GM21381 (cell line): ENCODE results near the gene PXYLP1.
A peak's percentile ranks its signal among the peaks of the same experiment; 100 is the strongest.
"Not testable (repeated sequence)": the region's sequence is repeated elsewhere in the genome, so short reads cannot be mapped to it uniquely, and the experiment has no call there.

Experiments
- ATAC-seq: cut with Tn5 transposase; IDR thresholded peaks from one replicate; pipeline ENCODE4 v1.9.1; 2021; ENCODE audit warnings: mild to moderate bottlenecking, moderate library complexity; ENCODE audit not compliant: unreplicated experiment

The PXYLP1 gene

DNA sequence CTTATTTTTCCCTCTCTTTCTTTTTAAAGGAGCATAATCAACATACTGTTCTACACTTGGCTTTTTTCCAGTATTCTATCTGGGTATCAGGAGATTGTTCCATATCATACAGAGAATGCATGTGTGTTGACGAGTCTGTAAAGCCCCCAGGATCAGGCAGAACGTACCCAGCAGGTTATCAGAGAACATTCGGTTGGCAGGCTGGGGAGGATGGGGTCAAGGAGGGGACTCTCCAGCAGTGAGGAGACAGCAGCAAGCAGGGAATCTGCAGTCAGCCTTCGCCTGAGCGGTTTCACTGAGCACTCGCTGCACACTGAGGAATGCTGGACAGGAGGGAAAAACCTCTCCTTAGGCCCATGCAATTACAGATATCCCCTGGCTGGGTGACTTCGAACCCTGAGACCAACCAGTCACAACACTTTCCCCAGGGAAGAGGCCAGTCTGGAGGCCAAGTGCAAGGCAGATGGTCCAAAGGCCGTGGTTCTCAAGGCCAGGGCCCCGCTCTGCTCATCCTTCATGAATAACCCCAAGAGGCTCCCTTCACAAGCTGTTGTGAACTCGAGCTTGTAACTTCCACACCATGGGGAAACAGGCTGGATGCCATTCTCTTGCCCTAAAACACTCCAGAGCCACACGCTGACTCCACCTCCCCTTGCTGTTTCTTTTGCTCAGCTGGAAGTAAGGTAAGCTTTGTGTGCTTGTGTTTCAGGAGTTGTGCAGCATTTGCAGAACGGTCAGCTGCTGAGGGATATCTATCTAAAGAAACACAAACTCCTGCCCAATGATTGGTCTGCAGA lies 60.1 kb downstream of the PXYLP1 start:
- no peak for ATAC-seq

DNA sequence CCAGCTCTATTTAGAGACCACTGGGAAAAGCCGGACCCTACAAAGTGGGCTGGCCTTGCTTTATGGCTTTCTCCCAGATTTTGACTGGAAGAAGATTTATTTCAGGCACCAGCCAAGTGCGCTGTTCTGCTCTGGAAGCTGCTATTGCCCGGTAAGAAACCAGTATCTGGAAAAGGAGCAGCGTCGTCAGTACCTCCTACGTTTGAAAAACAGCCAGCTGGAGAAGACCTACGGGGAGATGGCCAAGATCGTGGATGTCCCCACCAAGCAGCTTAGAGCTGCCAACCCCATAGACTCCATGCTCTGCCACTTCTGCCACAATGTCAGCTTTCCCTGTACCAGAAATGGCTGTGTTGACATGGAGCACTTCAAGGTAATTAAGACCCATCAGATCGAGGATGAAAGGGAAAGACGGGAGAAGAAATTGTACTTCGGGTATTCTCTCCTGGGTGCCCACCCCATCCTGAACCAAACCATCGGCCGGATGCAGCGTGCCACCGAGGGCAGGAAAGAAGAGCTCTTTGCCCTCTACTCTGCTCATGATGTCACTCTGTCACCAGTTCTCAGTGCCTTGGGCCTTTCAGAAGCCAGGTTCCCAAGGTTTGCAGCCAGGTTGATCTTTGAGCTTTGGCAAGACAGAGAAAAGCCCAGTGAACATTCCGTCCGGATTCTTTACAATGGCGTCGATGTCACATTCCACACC lies 60.9 kb downstream of the PXYLP1 start:
- no peak for ATAC-seq

DNA sequence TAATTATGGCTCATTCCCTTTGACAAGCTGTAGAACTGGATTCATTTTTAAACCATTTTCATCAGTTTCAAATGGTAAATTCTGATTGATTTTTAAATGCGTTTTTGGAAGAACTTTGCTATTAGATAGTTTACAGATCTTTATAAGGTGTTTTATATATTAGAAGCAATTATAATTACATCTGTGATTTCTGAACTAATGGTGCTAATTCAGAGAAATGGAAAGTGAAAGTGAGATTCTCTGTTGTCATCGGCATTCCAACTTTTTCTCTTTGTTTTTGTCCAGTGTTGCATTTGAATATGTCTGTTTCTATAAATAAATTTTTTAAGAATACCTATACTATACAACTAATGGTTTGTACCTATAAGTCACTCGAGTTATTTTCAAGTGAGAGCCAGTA lies 62.7 kb downstream of the PXYLP1 start:
- ATAC-seq, result no peak

DNA sequence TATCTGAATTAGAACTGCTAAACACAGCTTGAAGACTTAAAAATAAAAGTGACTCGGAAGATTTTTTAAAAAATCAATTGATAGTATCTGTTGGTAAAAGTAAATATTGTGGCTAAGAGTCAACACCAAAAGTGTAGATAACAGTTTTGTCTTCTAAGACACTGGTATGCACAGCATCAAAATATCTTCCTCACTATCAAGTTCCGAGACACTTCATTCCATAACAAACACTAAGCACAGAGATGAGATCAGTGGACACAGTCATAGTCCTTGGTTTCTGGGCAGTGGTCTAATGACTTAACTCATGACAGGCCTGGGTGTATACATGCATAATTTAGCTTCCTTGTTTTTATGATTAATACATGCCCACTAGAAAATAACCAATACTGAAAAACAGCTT lies 63.2 kb downstream of the PXYLP1 start:
- ATAC-seq, result no peak

DNA sequence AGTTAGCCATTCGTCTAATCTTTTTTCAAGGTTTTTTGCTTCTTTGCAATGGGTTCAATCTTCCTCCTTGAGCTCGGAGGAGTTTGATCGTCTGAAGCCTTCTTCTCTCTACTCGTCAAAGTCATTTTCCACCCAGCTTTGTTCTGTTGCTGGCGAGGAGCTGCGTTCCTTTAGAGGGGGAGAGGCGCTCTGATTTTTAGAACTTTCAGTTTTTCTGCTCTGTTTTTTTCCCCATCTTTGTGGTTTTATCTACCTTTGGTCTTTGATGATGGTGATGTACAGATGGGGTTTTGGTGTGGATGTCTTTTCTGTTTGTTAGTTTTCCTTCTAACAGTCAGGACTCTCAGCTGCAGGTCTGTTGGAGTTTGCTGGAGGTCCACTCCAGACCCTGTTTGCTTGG lies 68.8 kb downstream of the PXYLP1 start:
- ATAC-seq, result not testable (repeated sequence)

DNA sequence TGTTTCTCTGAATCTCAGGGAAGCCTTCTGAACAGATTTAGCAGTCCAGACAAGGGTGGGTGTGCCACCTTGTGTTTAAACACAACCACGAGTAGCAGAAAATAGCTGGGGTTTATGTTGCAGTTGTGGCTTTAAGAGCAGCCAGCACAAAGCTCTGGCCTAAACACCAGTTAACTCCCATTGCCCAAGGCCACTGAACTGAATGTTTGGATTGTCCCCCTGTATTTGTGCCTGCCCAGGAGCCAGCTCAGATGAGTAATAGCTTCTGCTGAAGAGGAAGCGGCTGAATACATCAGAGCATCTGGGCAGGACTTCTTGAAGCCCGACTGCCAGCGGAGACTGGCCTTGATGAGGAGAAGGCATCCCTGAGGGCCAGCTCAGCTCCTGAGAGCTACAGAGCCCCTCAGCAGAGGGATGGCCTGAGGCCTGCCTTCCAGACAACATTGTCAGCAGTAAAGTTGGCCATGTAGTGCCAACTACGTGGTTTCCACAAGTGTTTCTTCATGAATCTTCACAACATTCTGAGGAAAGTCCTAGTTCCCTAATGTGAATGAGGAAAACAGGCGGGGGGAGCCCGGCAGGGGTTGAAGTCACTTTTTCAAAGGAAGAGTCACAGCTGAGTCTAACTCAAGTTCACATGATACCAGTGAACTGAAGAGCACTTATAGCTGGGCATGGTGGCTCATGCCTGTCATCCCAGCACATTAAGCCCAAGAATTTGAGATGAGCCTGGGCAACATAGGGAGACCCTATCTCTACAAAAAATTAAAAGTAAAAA lies 70.9 kb downstream of the PXYLP1 start:
- no peak for ATAC-seq

DNA sequence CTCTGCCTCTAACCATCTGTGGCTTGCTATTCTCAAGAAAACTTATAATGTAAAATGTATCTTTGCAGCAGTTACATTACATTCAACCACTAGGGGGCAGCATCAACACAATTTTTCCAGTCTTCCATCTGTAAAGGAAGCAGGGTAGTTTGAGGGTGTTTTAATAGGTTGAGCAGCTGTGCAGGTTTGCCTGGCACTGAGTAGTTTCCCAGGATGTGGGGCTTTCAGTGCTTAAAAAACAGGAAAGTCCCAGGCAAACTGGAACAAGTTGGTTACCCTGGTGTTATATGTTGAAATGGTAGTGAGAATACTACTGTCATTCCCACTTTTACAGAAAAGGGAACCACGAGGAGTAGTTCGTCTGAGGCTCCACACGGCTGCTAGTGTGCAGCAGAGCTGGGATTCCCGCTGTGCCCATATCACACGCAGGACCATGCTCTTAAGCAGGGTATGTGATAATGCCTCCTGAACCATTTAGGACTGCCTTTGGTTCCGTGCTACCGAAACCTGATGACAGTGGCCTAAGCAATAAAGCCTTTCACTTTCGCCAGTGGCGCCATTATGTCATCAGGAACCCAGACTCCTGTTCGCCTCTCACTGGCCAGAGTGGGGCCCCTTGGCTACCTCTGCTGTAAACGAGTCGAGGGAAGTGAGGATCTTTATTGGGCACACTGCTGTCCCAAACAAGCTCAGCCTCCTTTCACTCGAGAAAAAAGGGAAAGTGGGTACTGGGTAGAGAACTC lies 72.0 kb downstream of the PXYLP1 start:
- peak; percentile 80 for ATAC-seq

DNA sequence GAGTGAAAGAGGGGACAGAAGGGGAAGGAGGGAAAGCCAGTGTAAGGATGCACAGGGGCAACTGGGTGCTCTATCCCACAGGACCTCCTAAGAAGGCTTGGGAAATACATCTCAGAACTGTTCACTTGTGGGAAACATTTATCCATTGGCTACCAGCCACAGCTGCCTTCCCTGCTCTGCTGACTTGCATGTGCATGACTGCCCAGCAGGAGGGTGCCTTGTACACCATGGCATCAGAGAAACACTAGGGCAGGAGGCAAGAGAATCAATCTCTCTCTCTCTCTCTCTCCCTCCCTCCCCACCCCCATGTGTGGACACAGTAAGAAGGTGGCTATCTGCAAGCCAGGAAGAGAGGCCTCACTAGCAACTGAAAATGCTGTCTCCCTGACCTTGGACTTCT lies 73.8 kb downstream of the PXYLP1 start:
- no peak for ATAC-seq

DNA sequence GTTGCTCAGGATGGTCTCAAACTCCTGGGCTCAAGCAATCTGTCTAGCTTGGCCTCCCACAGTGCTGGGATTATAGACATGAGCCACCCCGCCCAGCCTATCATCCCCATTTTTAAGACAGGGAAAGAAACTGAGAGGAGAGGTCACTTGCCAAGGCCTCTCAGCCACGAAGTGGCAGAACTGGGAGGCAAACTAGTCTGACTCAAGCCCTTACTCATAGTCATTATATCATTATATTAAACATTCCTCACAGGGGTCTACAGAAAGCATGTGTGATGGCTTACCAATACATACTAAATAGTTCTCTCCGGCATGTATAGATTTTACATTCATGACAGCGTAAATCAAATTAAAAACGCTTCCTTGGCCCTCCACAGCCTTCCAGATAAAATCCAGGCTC lies 74.7 kb downstream of the PXYLP1 start:
- ATAC-seq, result no peak

DNA sequence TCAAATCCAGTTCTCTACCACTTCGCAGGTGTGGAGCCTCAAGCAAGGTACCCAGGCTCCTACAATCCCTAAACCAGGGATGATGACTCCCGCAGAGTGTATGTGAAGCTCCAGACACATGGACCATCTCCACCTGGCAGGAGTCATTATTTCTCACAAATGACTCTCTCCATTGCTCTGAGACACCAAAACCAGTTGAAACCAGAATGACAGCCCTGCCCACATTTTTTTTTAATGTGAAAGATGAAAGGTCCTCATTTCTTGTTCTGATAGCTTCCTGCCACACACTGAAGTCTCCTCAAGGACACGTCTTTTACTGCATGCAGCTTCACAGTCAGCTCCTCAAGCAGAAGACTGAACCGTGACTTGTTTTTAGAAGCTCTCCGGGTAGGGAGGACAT lies 75.3 kb downstream of the PXYLP1 start:
- ATAC-seq, result no peak

DNA sequence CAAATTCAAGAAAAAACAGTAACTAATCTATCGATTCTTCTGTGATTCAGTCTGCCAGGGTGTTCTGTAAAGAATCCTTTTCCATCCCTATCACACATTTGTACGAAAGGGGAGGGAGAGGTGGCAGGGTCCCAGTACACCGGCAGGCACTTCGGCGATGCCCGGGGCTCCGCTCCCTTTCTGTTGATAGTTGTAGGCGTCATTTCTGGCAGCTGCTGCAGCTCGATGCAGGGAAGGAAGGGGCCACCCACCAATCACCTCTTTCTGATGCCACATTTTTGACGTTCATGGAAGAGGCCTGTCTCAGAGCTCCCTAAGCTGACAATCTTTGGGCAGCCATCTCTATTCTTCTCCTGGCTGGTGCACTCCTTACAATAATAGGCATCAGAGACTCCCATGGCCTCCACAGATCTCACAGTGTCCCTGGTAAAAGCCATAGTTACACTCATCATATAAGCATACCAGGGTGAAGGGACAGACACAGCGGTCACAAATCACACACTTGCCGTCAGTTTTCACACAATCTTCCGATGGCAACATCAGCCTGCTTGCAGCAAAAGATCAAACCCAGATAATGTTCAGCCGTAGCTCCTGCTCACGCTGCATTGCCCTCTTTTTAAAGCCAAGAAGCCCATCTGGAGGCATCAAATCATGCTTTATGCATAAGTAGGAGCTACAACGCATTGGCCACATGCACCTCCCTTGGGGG lies 75.9 kb downstream of the PXYLP1 start:
- ATAC-seq, result no peak

DNA sequence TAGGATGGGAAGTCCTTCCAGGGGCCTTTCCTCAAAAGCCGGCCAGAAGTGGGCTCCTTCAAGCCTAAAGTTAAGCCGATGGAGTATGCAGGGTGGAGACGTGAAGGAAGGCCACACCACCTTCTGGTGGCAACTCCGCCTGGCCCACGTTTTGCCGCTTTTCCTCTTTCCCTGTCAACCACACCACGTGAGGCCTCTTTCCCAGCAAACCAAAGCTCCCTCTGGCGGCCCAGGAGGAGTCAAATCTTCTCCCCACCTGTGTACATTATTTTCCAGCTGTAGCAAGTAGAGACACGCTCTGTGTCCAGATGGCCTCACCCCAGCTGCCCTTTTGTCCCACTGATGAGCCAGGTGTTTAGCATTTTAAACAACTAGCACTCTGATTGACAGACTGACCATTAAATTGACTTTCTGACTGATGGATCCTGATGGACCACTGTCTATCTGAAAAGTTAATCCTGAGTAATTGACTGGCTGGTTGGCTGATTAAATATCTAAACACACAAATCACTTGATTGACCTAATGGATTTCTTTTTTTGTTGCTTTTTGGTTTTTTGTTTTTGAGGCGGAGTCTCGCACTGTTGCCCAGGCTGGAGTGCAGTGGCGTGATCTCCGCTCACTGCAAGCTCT lies 77.1 kb downstream of the PXYLP1 start:
- ATAC-seq, result no peak

DNA sequence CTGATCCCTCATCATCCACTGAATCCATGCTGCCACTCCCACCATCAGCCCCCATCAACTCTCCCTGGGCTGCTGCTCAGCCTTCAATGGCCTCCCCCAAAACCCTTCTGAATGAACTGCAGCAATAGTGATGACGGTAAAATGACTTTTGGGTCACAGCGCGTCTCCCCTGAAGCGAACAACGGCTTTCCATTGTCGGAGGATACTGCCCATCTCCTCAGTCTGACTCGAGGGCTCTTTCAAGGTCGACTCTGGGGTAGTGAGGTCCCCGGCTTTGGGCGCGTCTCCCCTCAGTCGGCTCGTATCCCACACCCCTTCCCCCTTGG lies 79.5 kb downstream of the PXYLP1 start:
- no peak for ATAC-seq

DNA sequence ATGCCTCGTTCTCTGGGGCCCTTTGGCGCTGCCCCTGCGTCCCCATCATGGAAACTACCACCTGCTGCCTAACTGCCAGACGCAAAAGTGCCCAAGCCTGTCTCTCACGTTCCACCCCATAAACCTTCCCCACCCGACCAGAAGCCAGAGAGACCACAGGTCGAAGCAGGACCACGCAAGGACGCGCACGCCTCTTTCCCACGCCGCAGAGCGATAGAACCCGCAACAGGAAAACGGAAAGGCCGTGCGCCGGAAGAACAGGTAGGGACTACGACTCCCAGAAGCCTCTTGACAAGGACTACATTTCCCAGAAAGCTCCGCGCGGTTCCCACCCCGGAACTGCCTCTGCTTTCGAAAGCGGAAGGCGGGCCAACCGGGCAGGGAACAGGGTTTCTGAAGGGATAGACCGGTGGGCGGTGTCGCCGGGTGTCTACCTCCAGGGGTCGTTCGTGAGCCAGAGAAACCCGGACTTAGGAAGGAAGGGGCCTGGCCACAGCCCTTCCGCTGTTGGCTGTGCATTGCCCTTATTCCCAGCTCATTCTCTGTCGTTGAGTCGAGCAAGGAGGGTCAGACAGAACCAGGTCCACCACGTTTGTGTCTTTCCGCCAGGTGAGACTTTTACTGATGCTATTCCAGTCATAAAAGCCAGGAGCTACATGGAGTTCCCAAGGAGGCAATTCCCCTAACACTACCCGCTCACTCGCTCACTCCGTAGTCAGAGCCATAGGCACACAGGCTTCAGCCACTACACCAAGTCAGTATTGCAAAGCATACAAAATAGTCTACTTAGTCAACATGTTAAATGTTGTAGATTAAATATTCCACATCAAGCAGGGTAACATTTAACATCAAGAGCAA lies 80.1 kb downstream of the PXYLP1 start:
- ATAC-seq, result peak; percentile 97

DNA sequence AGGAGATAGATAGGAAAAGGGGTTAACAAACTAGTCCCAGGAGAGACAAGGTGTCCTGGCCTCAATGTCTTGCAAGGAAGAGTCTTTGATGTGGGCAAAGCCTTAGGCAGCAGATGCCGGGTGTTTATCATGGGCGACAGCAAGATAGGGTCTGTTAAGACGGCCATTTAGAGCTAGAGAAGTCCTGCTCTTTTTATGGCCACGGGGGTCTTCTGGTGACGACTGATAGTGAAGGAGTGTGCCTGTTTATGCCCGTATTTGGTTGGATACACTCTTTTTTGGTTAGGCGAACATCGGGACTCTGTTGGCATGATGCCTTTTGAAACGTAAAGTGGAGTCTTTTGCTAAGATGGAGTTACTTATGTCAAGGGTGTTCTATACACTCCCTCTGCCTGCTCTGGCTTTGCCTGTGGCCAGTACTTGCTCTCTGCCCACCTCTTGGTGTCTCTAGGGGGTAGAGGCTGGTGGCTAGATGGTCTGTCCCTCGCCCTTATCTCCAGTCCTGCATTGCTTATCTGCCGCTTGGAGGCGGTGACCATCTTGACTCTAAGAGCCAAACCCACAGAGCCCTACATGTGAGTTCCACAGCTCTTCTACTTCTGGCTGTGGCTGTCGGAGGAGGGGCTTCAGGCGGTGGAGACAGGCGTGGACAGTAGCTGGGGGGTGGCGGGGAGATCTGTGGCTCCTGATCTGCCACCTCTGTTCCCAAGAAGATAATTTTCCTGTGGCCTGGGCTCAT lies 80.9 kb downstream of the PXYLP1 start:
- no peak for ATAC-seq

DNA sequence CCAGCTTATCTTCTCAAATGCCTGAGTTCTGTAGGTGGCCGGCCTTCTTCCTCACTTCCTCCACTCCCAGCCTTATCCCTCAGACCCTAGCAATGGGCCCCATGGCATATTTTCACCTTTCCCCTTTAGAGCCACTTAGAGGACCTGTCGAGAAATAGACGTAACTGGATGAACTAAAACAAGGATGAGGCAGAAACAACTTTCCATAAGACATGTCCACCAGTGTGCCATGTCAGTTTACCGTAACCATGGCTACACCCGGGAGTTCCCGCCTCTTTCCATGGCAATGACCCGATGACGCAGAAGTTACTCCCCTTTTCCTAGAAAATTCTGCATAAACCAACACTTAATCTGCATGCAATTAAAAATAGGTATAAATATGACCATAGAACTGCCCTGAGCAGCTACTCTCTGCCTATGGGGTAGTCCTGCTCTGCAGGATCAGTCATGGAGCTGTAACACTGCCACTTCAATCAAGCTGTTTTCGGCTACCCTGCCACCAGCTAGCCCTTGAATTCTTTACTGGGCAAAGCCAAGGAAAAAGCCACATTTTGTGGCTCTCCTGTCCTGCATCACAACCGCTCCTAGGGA lies 81.6 kb downstream of the PXYLP1 start:
- ATAC-seq, result no peak

DNA sequence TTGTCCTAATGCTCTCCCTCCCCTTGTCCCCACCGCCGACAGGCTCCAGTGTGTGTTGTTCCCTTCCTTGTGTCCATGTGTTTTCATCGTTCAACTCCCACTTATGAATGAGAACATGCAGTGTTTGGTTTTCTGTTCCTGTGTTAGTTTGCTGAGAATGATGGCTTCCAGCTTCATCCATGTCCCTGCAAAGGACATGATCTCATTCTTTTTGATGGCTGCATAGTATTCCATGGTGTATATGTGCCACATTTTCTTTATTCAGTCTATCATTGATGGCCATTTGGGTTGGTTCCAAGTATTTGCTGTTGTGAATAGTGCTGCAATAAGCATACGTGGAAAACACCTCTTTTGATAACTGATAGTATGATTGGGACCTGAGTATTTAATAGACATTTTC lies 82.8 kb downstream of the PXYLP1 start:
- not testable (repeated sequence) for ATAC-seq

DNA sequence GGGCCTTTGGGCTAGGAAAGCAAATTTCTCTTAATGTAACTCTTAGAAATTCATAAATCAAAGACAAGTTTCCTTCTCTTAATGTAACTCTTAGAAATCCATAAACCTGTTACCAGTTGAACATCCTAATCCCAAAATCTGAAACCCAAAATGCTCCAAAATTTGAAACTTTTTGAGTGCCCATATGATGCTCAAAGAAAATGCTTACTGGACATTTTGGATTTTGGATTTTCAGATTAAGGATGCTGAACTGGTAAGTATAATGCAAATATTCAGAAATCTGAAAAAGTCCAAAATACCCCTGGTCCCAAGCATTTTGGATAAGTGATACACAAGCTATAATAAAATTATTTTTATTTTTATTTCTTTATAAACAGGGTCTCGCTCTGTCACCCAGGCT lies 85.2 kb downstream of the PXYLP1 start:
- ATAC-seq, result no peak
